HepG2 (cell line): ENCODE measurements around the gene SEC16A. TPM values are rescaled to one million over a fixed set of nuclear protein-coding genes. Genes with fewer than 3 reads are reported as not detected.

Experiments
- ATAC-seq: fragments of 200-7000 bp; cut with Tn5 transposase; 3 replicates; pipeline ENCODE4 v1.9.1; 2020; ENCODE audit warnings: mild to moderate bottlenecking, moderate library complexity
- BruUV-seq: library from RNA; stranded (reverse); fragments of 400-500 nt; replicated peaks from 2 replicates; lab custom pipeline; 2021; lab: Mats Ljungman, UMichigan
- CTCF ChIA-PET: fragments of 300-600 bp; formaldehyde crosslinking; extraction: SDS; loops from one replicate; lab custom pipeline; 2021; ENCODE audit warnings: low total read pairs, inconsistent platforms, low intra/inter-chr PET ratio; lab: Yijun Ruan, JAX
- POLR2A ChIA-PET: fragments of 350-600 bp; sonication (Branson Sonifier 250); formaldehyde crosslinking; loops from one replicate; lab custom pipeline; 2020; ENCODE audit warnings: antibody characterized with exemption, inconsistent platforms; lab: Yijun Ruan, JAX
- DNase-seq: peaks from one replicate; pipeline ENCODE4 v3.0.0-alpha.2; 2015; ENCODE audit warnings: low spot score
- FAIRE-seq: peaks from 3 replicates; lab custom pipeline; 2011; peaks lifted over from hg19 to GRCh38; lab: Jason Lieb, UNC
- H2AFZ ChIP-seq: one replicate; pipeline ENCODE4 v1.6.1; 2011; ENCODE audit warnings: low read length, inconsistent platforms
- H3K27ac ChIP-seq: fragments of 300-600 bp; 3 replicates; pipeline ENCODE4 v1.8.0; 2011; ENCODE audit warnings: mixed run types, mild to moderate bottlenecking, mixed read lengths, low read length, inconsistent platforms; ENCODE audit not compliant: insufficient read depth; ENCODE audit errors: extremely low read length
- H3K27me3 ChIP-seq, 2 experiments: fragments of 200-600 bp in 1 of 2; 2 replicates in 1 of 2; 3 replicates in 1 of 2; pipeline versions ENCODE4 v1.6.0 to v1.8.0; 2011; ENCODE audit warnings: low read length in 2 of 2, mild to moderate bottlenecking in 2 of 2, moderate library complexity in 2 of 2, inconsistent platforms in 1 of 2; ENCODE audit not compliant: insufficient read depth in 2 of 2, control insufficient read depth in 1 of 2
- H3K36me3 ChIP-seq, 2 experiments: fragments of 200-600 bp in 1 of 2; replicated peaks in 1 of 2; 2 replicates in 1 of 2; 3 replicates in 1 of 2; pipeline versions ENCODE4 v1.5.1 to v1.8.0; 2011; ENCODE audit warnings: low read length in 2 of 2, inconsistent platforms in 1 of 2; ENCODE audit not compliant: insufficient read depth in 2 of 2, control insufficient read depth in 1 of 2
- H3K4me1 ChIP-seq: 2 replicates; pipeline ENCODE4 v1.5.1; 2012; ENCODE audit warnings: low read length, inconsistent platforms; ENCODE audit not compliant: insufficient read depth
- H3K4me2 ChIP-seq: 2 replicates; pipeline ENCODE4 v1.6.0; 2011; ENCODE audit warnings: low read depth, low read length, inconsistent platforms
- H3K4me3 ChIP-seq, 3 experiments: fragments of 200-600 bp in 1 of 3; sonication (generic), shearing (Covaris generic) in 1 of 3; replicated peaks in 1 of 3; 2 replicates each; pipeline ENCODE4 v1.5.1; 2011 to 2016; ENCODE audit warnings: low read length in 3 of 3, inconsistent platforms in 2 of 3, low read depth in 2 of 3, mild to moderate bottlenecking in 2 of 3, control low read depth in 1 of 3, mixed read lengths in 1 of 3; ENCODE audit not compliant: insufficient read depth in 1 of 3
- H3K79me2 ChIP-seq: one replicate; pipeline ENCODE4 v1.6.1; 2011; ENCODE audit warnings: low read length, inconsistent platforms; ENCODE audit not compliant: insufficient read depth
- H3K9ac ChIP-seq: 2 replicates; pipeline ENCODE4 v1.6.0; 2011; ENCODE audit warnings: mild to moderate bottlenecking, low read depth, low read length, inconsistent platforms; ENCODE audit not compliant: insufficient read depth
- H3K9me3 ChIP-seq: 2 replicates; pipeline ENCODE4 v1.5.1; 2012; ENCODE audit warnings: mild to moderate bottlenecking, low read length
- H4K20me1 ChIP-seq: 2 replicates; pipeline ENCODE4 v1.6.0; 2011; ENCODE audit warnings: inconsistent platforms, mild to moderate bottlenecking, low read length, moderate library complexity; ENCODE audit not compliant: insufficient read depth
- ARNT ChIP-seq: fragments of 450-650 bp; IDR thresholded peaks from 2 replicates; pipeline ENCODE4 v1.6.1; 2017
- ATAD3A ChIP-seq: sonication (generic); formaldehyde crosslinking; IDR thresholded peaks from 2 replicates; pipeline ENCODE4 v1.4.0; 2020; ENCODE audit warnings: missing genetic modification reagents
- ATF5 ChIP-seq: sonication (generic); formaldehyde crosslinking; IDR thresholded peaks from 2 replicates; pipeline ENCODE4 v1.4.0; 2020; ENCODE audit warnings: mild to moderate bottlenecking, low read depth, missing genetic modification reagents
- CEBPB ChIP-seq: IDR thresholded peaks from 2 replicates; pipeline ENCODE4 v1.6.1; 2011; ENCODE audit warnings: low read depth, low read length, improper control_type of control experiment, borderline replicate concordance
- GZF1 ChIP-seq: sonication (generic); formaldehyde crosslinking; IDR thresholded peaks from 2 replicates; pipeline ENCODE4 v1.5.1; 2020; ENCODE audit warnings: mild to moderate bottlenecking, missing genetic modification reagents
- HNRNPL ChIP-seq: fragments of 200-400 bp; formaldehyde crosslinking; IDR thresholded peaks from 2 replicates; pipeline ENCODE4 v1.6.1; 2017; ENCODE audit warnings: mild to moderate bottlenecking, low read depth, low read length
- MEIS2 ChIP-seq: sonication (generic); formaldehyde crosslinking; IDR thresholded peaks from 2 replicates; pipeline ENCODE4 v1.9.0; 2021; ENCODE audit warnings: mild to moderate bottlenecking, missing genetic modification reagents
- POGK ChIP-seq: sonication (generic); formaldehyde crosslinking; conservative IDR thresholded peaks from 2 replicates; pipeline ENCODE4 v1.8.0; 2022; ENCODE audit warnings: mild to moderate bottlenecking, moderate library complexity, missing genetic modification reagents
- POLR2G ChIP-seq: fragments of 200-400 bp; formaldehyde crosslinking; IDR thresholded peaks from 2 replicates; pipeline ENCODE4 v1.6.1; 2018; ENCODE audit warnings: mild to moderate bottlenecking, low read depth, low read length, moderate library complexity
- RBFOX2 ChIP-seq: fragments of 200-400 bp; formaldehyde crosslinking; IDR thresholded peaks from 2 replicates; pipeline ENCODE4 v1.6.1; 2017; ENCODE audit warnings: low read depth, mild to moderate bottlenecking, low read length
- RBM39 ChIP-seq: fragments of 200-400 bp; formaldehyde crosslinking; IDR thresholded peaks from one replicate; pipeline ENCODE4 v1.6.1; 2018; ENCODE audit warnings: antibody characterized with exemption, mild to moderate bottlenecking, low read depth, low read length; ENCODE audit not compliant: poor library complexity, severe bottlenecking
- SMC3 ChIP-seq: IDR thresholded peaks from 2 replicates; pipeline ENCODE4 v1.6.1; 2011; ENCODE audit warnings: low read length, improper control_type of control experiment
- SPEN ChIP-seq: sonication (generic); formaldehyde crosslinking; IDR thresholded peaks from 2 replicates; pipeline ENCODE4 v1.5.1; 2020; ENCODE audit warnings: low read depth, mild to moderate bottlenecking, missing genetic modification reagents
- SRSF1 ChIP-seq: fragments of 200-400 bp; formaldehyde crosslinking; optimal IDR thresholded peaks from 2 replicates; pipeline ENCODE3; 2017; ENCODE audit warnings: mild to moderate bottlenecking, low read depth, low read length, moderate library complexity
- TFAP4 ChIP-seq: sonication (generic); IDR thresholded peaks from 2 replicates; pipeline ENCODE4 v1.6.1; 2016; ENCODE audit warnings: low read depth, borderline replicate concordance
- U2AF2 ChIP-seq: fragments of 200-400 bp; formaldehyde crosslinking; IDR thresholded peaks from 2 replicates; pipeline ENCODE4 v1.6.1; 2017; ENCODE audit warnings: low read depth, mild to moderate bottlenecking, low read length
- ZFP62 ChIP-seq: sonication (generic); formaldehyde crosslinking; IDR thresholded peaks from 2 replicates; pipeline ENCODE4 v1.4.0; 2020; ENCODE audit warnings: missing genetic modification reagents
- ZNF343 ChIP-seq: sonication (generic); formaldehyde crosslinking; IDR thresholded peaks from 2 replicates; pipeline ENCODE4 v1.4.0; 2020; ENCODE audit warnings: mild to moderate bottlenecking, missing genetic modification reagents
- ZNF484 ChIP-seq: sonication (generic); formaldehyde crosslinking; IDR thresholded peaks from 2 replicates; pipeline ENCODE4 v1.5.1; 2020; ENCODE audit warnings: mild to moderate bottlenecking, low read depth, missing genetic modification reagents, borderline replicate concordance
- ZNF530 ChIP-seq: sonication (generic); formaldehyde crosslinking; IDR thresholded peaks from 2 replicates; pipeline ENCODE4 v1.5.0; 2020; ENCODE audit warnings: low read depth, mild to moderate bottlenecking, missing genetic modification reagents
- ZNF589 ChIP-seq: sonication (generic); formaldehyde crosslinking; conservative IDR thresholded peaks from 2 replicates; pipeline ENCODE4 v1.8.0; 2022; ENCODE audit warnings: mild to moderate bottlenecking, moderate library complexity, missing genetic modification reagents
- ZNF790 ChIP-seq: sonication (generic); formaldehyde crosslinking; IDR thresholded peaks from 2 replicates; pipeline ENCODE4 v1.8.0; 2022; ENCODE audit warnings: missing genetic modification reagents, mild to moderate bottlenecking, borderline replicate concordance
- WGBS: methylation state at CpG from one replicate; pipeline ENCODE4 v1.1.6; 2017; ENCODE audit warnings: low lambda C conversion rate; 5-methylcytosine and 5-hydroxymethylcytosine counted together
- in situ Hi-C: cut with HindIII; loops from 2 replicates; pipeline ENCODE4 v1.10.0; 2017; ENCODE audit warnings: low pct_unique_long_range_greater_than_20kb; ENCODE audit not compliant: extremely low pct_ligation_motif_present
- intact Hi-C: fragments of 100-400 bp; cut with micrococcal nuclease; formaldehyde crosslinking; loops from one replicate; pipeline ENCODE4 v1.10.0; 2022; ENCODE audit not compliant: unreplicated experiment
- polyA plus RNA-seq, 8 experiments: library from polyadenylated mRNA; depleted of rRNA in 3 of 8; stranded (reverse) in 7 of 8; unstranded in 1 of 8; fragments of >200 nt; fragmentation: Illumina TruSeq in 4 of 8; extraction: Trizol in 4 of 8; gene quantifications; 2 replicates each; pipeline versions ENCODE4 v1.2.1 to v1.2.3, GENCODE V29; 2011 to 2016; ENCODE audit warnings: low read depth in 4 of 8, missing spikeins in 1 of 8, mixed read lengths in 1 of 8; ENCODE audit not compliant: insufficient read depth in 1 of 8
- total RNA-seq, 5 experiments: library from RNA; depleted of rRNA; stranded (reverse); fragments of >200 nt; fragmentation: Illumina TruSeq; extraction: Trizol; gene quantifications; 2 replicates each; pipeline ENCODE4 v1.2.3, GENCODE V29; 2016; ENCODE audit warnings: low read depth in 1 of 5

SEC16A gene
- total and polyA plus RNA-seq, 2 of the 13 experiments (the other 11 are each of a cell fraction or from before 2014, with no cell fraction given): 15.9 to 18.9 TPM

- Histone ChIP-seq H3K4me2 (no peak overlapping the region), H3K27ac (no peak overlapping the region)
- TF ChIP-seq ZFP62 (no peak), CEBPB (no peak), RBFOX2 (0 out of 2 replicates have a peak, but pooled peaks have one; percentile 35), HNRNPL (peak; percentile 78), ZNF530 (CRISPR knock-in tag) (no peak), ATAD3A (no peak), ZNF589 (CRISPR knock-in tag) (no peak), ATF5 (CRISPR knock-in tag) (no peak), ZNF790 (no peak), RBM39 (peak; percentile 61), U2AF2 (no peak), POLR2G (0 out of 2 replicates have a peak, but pooled peaks have one; percentile 27), ZNF343 (CRISPR knock-in tag) (no peak), ZNF484 (no peak), ARNT (no peak), MEIS2 (CRISPR knock-in tag) (no peak), POGK (CRISPR knock-in tag) (no peak), SRSF1 (peak; percentile 49), GZF1 (CRISPR knock-in tag) (no peak), SPEN (no peak), TFAP4 (no peak), SMC3 (no peak)
Measured at GRCh38 chr9:136511670-136512592, 29.1 kb upstream of the SEC16A start.

More at GRCh38 chr9:136511670-136512592, 29.1 kb upstream of the SEC16A start:
- no TSS peak for BruUV-seq
- ChIA-PET CTCF (no interaction called here), POLR2A (no interaction called here)
- no peak overlapping the region for H3K9ac ChIP-seq
- in situ Hi-C loops: no loop called here
- peaks cover 7% of the 10 kb centered on the region; the same call in 1 of the 2 replicates for H3K4me1 ChIP-seq
- no peak for ATAC-seq
- FAIRE-seq: no peak
- H3K79me2 ChIP-seq: no peaks in the 10 kb centered on the region
- 90% methylated on average over 24 of the region's 46 CpGs for WGBS
- no peaks in the 10 kb centered on the region for H3K36me3 ChIP-seq
- no peaks in the 10 kb centered on the region for H3K9me3 ChIP-seq
- no peak overlapping the region for H3K4me3 ChIP-seq
- H3K27me3 ChIP-seq: no peaks in the 10 kb centered on the region
- no peak overlapping the region for H2AFZ ChIP-seq
- no peaks in the 10 kb centered on the region for H4K20me1 ChIP-seq
- intact Hi-C loops: no loop called here
- peak; percentile 34 for DNase-seq
